SK-N-SH (cell line): ENCODE measurements around the gene CYBC1.

Experiments
- CHD2 ChIP-seq: fragments of 150-350 bp; IDR thresholded peaks from 2 replicates; pipeline ENCODE4 v1.6.1; 2018; ENCODE audit warnings: low read length; ENCODE audit not compliant: partially characterized antibody
- EP300 ChIP-seq, 2 experiments: IDR thresholded peaks; 2 replicates each; pipeline versions ENCODE4 v1.4.0 to v1.6.1; 2012; ENCODE audit warnings: borderline replicate concordance in 1 of 2, low read depth in 1 of 2, low read length in 1 of 2
- EZH2phosphoT487 ChIP-seq: fragments of 200-600 bp; sonication (generic); IDR thresholded peaks from 2 replicates; pipeline ENCODE4 v1.6.1; 2017; ENCODE audit warnings: low read depth, mixed run types, mild to moderate bottlenecking, antibody characterized with exemption, moderate library complexity, borderline replicate concordance
- GABPA ChIP-seq: IDR thresholded peaks from 2 replicates; pipeline ENCODE4 v1.4.0; 2012; ENCODE audit warnings: low read depth, mild to moderate bottlenecking
- MEF2A ChIP-seq: IDR thresholded peaks from 2 replicates; pipeline ENCODE4 v1.4.0; 2012; ENCODE audit warnings: low read depth, borderline replicate concordance
- MXI1 ChIP-seq: IDR thresholded peaks from 2 replicates; pipeline ENCODE4 v1.6.1; 2012; ENCODE audit warnings: mild to moderate bottlenecking, low read depth, low read length, improper control_type of control experiment
- POLR2AphosphoS5 ChIP-seq: IDR thresholded peaks from 2 replicates; pipeline ENCODE4 v1.6.1; 2012; ENCODE audit warnings: low read depth, low read length
- RCOR1 ChIP-seq: fragments of 150-350 bp; IDR thresholded peaks from 2 replicates; pipeline ENCODE4 v1.6.1; 2017; ENCODE audit warnings: antibody characterized with exemption, low read length
- REST ChIP-seq: IDR thresholded peaks from 2 replicates; pipeline ENCODE4 v1.6.1; 2012; ENCODE audit warnings: mild to moderate bottlenecking, low read depth, low read length, moderate library complexity
- TF ChIP-seq, protein P1 (sequence below): fragments of 200-600 bp; sonication (generic); IDR thresholded peaks from 2 replicates; pipeline ENCODE4 v1.6.1; 2017; ENCODE audit warnings: antibody characterized with exemption, mild to moderate bottlenecking, moderate library complexity

GRCh38 chr17:82446124-82446523 lies 4.4 kb downstream of the CYBC1 start:
- no peak for TF ChIP-seq MEF2A
- TF ChIP-seq EZH2phosphoT487 = no peak
- no peak for TF ChIP-seq MXI1
- TF ChIP-seq, protein P1, sequence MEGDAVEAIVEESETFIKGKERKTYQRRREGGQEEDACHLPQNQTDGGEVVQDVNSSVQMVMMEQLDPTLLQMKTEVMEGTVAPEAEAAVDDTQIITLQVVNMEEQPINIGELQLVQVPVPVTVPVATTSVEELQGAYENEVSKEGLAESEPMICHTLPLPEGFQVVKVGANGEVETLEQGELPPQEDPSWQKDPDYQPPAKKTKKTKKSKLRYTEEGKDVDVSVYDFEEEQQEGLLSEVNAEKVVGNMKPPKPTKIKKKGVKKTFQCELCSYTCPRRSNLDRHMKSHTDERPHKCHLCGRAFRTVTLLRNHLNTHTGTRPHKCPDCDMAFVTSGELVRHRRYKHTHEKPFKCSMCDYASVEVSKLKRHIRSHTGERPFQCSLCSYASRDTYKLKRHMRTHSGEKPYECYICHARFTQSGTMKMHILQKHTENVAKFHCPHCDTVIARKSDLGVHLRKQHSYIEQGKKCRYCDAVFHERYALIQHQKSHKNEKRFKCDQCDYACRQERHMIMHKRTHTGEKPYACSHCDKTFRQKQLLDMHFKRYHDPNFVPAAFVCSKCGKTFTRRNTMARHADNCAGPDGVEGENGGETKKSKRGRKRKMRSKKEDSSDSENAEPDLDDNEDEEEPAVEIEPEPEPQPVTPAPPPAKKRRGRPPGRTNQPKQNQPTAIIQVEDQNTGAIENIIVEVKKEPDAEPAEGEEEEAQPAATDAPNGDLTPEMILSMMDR = no peak
- no peak for TF ChIP-seq POLR2AphosphoS5
- TF ChIP-seq EP300 (IDR thresholded peaks at IDR 0.05; ENCODE audit: borderline replicate concordance in 1 of 2, low read depth in 1 of 2, low read length in 1 of 2) = no peak
- no peak for TF ChIP-seq REST
- no peak for TF ChIP-seq CHD2
- no peak for TF ChIP-seq RCOR1
- no peak for TF ChIP-seq GABPA
